Stimulated activated CD4-positive, alpha-beta T cell treated with anti-CD3 and anti-CD28 coated beads, Interleukin-4, amount 100 ng/mL, for 1 hour (primary cell): ENCODE data around the gene TBC1D1.

ENCODE experiments used
- DNase-seq: peaks from one replicate; pipeline ENCODE4 v3.0.0-alpha.2; 2020

The TBC1D1 gene

GRCh38 chr4:38084877-38085711 is 194.2 kb downstream of the TBC1D1 start:
- no peak for DNase-seq

GRCh38 chr4:38085751-38086150 is 194.9 kb downstream of the TBC1D1 start:
- no peak for DNase-seq

- DNase-seq, result no peak
These were observed 195.4 kb downstream of the TBC1D1 start for GRCh38 chr4:38086151-38086848.

- DNase-seq, result no peak
These were observed 196.0 kb downstream of the TBC1D1 start for GRCh38 chr4:38086849-38087226.

- no peak for DNase-seq
These were observed 197.4 kb downstream of the TBC1D1 start for GRCh38 chr4:38088321-38088720.

GRCh38 chr4:38089961-38090360 is 199.1 kb downstream of the TBC1D1 start:
- no peak for DNase-seq

GRCh38 chr4:38090455-38091246 is 199.8 kb downstream of the TBC1D1 start:
- DNase-seq, result no peak

GRCh38 chr4:38091636-38092035 is 200.8 kb downstream of the TBC1D1 start:
- DNase-seq, result no peak

- no peak for DNase-seq
These were observed 201.8 kb downstream of the TBC1D1 start for GRCh38 chr4:38092701-38093100.

- DNase-seq, result no peak
These were observed 203.5 kb downstream of the TBC1D1 start for GRCh38 chr4:38094419-38094818.

GRCh38 chr4:38095691-38096090 is 204.8 kb downstream of the TBC1D1 start:
- no peak for DNase-seq

GRCh38 chr4:38097818-38098217 is 206.9 kb downstream of the TBC1D1 start:
- DNase-seq, result no peak

- no peak for DNase-seq
These were observed 208.2 kb downstream of the TBC1D1 start for GRCh38 chr4:38099020-38099600.

GRCh38 chr4:38099908-38100407 is 209.1 kb downstream of the TBC1D1 start:
- no peak for DNase-seq

- DNase-seq, result no peak
These were observed 209.8 kb downstream of the TBC1D1 start for GRCh38 chr4:38100474-38101255.

- no peak for DNase-seq
These were observed 210.7 kb downstream of the TBC1D1 start for GRCh38 chr4:38101563-38101962.

- DNase-seq, result no peak
These were observed 212.2 kb downstream of the TBC1D1 start for GRCh38 chr4:38102957-38103588.

GRCh38 chr4:38105475-38106220 is 214.8 kb downstream of the TBC1D1 start:
- DNase-seq, result no peak

GRCh38 chr4:38106311-38106710 is 215.4 kb downstream of the TBC1D1 start:
- no peak for DNase-seq

- DNase-seq, result no peak
These were observed 216.1 kb downstream of the TBC1D1 start for GRCh38 chr4:38106886-38107514.
